GM12801 (cell line): ENCODE data around the gene LRRC38.

Experiments
- TF ChIP-seq, protein P1 (sequence below): IDR thresholded peaks from one replicate; pipeline ENCODE4 v1.5.1; 2011; ENCODE audit warnings: control low read depth; ENCODE audit not compliant: insufficient read length; ENCODE audit errors: extremely low read depth

LRRC38 gene

GRCh38 chr1:13462682-13463081 lies 51.1 kb downstream of the LRRC38 start:
- TF ChIP-seq, protein P1, sequence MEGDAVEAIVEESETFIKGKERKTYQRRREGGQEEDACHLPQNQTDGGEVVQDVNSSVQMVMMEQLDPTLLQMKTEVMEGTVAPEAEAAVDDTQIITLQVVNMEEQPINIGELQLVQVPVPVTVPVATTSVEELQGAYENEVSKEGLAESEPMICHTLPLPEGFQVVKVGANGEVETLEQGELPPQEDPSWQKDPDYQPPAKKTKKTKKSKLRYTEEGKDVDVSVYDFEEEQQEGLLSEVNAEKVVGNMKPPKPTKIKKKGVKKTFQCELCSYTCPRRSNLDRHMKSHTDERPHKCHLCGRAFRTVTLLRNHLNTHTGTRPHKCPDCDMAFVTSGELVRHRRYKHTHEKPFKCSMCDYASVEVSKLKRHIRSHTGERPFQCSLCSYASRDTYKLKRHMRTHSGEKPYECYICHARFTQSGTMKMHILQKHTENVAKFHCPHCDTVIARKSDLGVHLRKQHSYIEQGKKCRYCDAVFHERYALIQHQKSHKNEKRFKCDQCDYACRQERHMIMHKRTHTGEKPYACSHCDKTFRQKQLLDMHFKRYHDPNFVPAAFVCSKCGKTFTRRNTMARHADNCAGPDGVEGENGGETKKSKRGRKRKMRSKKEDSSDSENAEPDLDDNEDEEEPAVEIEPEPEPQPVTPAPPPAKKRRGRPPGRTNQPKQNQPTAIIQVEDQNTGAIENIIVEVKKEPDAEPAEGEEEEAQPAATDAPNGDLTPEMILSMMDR, result no peak

DNA sequence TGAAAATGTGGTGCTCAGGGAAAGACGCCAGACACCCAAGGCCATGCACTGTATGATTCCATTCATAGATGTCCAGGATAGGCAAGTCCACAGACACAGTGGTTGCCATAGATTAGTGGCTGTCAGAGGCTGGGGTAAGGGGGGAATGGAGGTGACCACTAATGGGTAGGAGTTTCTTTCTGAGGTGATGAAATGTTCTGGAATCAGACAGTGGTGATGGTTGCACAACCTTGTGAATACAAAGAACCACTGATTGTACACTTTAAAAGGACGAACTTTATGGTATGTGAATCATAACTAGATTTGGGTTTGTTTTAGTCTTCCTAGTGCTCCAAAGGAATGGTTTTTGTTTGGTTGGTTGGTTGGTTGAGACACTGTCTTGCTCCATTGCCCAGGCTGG lies 51.8 kb downstream of the LRRC38 start:
- TF ChIP-seq, protein P1, result no peak

DNA sequence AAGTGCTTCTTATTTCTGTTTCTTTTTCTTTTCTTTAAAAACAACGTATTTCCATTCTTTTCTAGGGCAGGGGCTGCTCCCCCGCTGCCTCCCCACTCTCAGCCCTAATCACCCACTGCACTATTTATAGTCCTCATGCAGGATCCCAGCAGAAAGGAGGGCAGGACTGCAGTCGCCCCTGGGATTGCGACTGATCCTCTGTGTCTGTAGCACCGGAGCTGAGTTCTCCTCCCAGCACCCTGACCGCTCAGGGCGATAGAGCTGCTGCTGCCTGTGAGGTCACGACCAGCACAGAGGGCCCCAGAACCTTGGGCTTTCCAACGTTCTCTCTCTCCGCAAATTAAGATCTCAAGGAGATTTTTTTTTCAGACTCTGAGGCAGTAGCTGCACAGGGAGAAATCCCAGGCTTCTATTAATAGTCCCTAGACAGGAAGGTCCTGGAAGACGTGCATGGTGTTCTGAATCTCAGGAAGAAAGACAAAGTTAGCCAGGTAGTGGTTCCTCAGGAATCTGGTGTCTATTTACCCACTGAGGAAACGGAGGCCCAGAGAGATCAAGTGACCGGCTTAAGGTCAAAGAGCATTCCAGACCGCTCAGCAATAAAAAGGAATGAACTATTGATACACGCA lies 56.8 kb downstream of the LRRC38 start:
- TF ChIP-seq, protein P1, result no peak

DNA sequence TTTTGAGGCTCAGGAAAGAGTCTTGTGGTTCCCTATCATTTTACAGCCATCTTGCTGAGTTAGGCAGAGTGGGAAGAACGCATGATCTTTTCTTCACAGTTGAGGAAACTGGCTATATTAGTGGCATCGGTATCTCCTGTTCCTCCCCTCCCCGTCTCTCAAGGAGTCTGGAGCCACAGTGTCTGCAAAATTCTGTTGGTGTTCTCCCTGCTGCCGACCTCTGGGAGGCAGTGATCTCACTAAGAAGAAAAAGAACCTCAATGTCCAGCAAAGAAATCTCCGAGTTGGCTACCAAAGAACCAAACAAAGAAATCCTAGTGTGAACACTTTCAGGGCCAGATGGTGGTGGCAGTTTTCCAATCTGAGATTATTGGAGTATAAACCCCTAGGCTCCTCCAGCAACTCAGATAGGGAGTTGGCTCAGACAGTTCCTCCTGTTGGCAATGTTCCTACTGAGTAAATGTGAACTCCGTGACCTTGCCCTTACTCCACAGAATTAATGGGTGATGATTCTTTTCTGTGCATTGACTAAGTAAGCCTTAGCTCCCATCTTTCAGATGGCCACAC lies 62.3 kb downstream of the LRRC38 start:
- TF ChIP-seq, protein P1, result no peak

DNA sequence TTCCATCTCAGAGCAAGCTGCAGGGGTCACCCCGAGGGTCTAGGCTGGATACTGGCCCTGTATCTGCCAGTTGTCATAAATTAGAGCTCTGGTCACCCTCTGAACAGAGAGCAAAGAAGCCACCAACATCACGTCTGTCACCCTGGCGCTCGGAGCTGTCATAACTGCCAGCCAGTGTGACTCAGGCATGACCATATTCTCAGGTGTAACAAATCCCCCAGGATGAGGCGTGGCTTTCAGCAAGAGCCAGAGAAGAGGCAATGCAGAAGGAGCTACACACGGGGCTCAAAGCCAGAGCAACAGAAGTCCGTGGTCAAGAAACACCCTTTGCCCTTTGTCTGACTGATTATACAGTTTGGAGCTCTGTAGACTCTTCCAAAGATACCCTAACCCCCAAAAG lies 63.6 kb downstream of the LRRC38 start:
- TF ChIP-seq, protein P1, result no peak

- TF ChIP-seq, protein P1, result no peak
These were observed 70.3 kb downstream of the LRRC38 start for GRCh38 chr1:13443335-13443979.

GRCh38 chr1:13435458-13435857 lies 78.3 kb downstream of the LRRC38 start:
- TF ChIP-seq, protein P1, result no peak
